GM21515 (cell line): ENCODE data around the gene CD151.

Source experiments
- ATAC-seq: cut with Tn5 transposase; IDR thresholded peaks from one replicate; pipeline ENCODE4 v1.9.1; 2021; ENCODE audit not compliant: unreplicated experiment

CD151 gene

DNA sequence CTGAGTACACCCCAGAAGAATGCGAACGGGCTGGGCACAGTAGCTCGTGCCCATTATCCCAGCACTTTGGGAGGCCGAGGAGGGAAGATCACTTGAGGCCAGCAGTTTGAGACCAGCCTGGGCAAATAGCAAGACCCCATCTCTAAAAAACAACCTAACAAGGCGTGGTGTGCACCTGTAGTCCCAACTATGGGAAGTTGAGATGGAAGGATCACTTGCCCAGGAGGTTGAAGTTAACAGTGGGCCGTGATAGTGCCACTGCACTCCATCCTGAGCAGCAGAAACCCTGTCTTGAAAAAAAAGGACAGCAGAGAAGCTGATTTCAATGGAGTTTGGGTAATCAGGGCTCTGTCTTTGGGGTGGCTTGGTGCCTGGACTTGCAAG lies 19.7 kb upstream of the CD151 start:
- ATAC-seq, result no peak

DNA sequence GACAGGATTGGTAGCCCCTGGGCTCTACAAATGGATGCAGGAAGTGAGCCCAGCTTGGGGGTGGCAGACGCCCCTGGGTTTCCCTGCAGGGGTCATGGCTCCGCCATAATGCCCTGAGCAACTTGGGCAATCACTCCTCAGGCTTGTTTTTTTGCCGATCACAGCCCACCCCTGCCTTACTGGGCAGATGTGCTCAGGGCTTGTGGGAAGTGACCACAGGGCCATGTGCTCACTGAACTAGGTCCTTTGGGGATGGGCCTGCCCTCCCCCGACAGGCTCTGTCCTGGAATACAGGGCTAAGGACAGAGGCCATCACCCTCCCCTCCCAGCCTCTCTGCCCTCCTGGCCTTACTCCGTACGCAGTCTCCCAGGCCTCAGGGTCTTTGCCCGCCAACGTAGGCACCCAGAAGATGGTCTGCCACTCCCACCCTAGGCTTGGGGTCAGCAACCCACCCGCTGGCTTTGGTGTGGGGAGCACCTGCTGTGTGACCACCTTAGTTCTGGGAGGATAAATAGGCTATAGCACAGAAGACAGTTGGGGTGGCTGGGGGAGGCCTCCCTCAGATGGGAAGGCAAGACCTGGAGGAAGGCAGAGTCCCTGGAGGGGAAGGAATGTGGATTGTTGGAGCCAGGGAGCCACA lies 19.2 kb upstream of the CD151 start:
- ATAC-seq, result no peak

DNA sequence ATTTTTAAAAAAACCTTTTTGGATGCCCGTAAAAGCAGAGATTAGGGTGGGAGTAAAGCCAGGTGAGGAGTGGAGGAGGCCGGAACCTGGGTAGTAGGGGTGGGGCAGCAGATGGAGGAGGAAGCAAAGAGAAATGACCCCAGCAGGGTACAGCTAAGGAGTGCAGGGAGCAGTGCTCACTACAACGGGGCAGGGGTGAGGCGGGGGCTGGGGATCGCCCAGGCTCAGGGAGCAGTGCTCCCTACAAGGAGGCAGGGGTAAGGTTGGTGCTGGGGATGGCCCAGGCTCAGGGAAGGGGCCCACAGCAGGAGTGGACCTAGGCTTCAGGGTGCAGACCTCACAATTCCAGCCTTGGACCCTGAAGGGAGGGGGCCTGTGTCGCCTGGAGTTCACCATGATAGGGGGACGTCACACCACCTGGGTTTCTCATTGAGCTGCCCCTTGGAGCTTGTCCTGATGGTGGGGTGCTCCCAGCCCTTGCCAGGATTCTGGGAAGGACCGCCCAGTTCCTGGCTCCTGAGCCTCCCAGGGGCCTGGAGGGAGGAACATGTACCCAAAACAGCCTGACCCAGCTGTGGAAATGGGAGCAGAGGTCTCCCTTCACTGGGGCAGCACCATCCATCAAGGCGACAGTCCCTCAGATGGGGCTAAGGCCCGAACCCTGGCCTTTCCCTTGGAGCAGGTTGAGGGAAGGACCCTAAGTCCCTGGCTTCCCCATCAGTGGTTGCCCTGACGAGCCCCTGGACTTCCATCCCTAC lies 16.9 kb upstream of the CD151 start:
- no peak for ATAC-seq

DNA sequence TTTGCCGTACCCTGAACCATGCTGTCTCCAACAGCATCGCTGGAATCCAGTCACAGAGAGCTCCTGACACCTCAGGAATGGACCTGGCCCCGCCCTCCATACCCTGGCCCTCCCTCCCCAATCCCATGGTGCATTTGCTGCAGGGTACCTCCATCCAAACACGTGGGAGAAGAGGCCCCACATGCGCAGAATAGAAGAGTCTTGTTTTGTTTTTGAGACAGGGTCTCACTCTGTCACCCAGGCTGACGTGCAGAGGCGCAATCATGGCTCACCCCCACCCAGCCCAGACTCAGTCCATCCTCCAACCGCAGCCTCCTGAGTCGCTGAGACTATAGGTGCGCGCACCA lies 16.3 kb upstream of the CD151 start:
- ATAC-seq, result no peak

DNA sequence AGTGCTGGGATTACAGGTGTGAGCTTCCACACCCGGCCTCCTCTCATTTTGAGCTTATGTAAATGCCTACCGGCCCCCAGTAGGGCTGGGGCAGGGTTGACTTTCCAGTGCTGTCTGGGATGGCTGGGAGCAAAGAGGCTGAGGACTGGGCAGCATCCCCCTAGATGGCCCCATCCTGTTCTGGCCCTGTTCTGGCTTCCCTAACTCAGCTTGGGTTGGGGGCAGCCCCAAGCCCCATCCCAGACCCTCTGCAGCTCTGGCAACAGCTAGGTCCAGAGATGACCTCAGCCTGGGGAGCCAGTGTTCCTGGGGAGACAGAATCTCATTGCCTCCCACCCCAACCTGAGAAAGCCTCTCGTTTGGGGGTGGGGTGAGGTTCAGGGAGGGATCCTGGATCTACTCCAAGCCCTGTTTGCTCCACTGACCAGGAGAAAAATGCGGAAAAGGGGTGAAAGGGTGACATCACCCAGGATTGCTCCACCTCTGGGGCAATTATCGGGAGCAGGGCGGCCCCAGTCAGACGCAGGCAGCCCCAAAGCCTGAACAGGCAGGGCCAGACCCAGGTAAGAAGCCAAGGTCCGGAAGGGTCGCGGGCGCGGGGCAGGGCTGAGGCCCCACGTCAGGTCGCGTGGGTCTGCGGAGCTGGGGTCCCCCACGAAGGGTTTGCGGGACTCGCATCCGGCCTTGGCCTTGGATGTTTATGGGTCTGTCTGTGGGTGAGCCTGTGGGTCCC lies 14.2 kb upstream of the CD151 start, which contains the start of gene PNPLA2:
TSS of gene PNPLA2 (plus strand) at position 519 of the 733 bp plus-strand sequence. CDS start 805 bp downstream, outside the sequence.
- ATAC-seq, result peak; percentile 3

DNA sequence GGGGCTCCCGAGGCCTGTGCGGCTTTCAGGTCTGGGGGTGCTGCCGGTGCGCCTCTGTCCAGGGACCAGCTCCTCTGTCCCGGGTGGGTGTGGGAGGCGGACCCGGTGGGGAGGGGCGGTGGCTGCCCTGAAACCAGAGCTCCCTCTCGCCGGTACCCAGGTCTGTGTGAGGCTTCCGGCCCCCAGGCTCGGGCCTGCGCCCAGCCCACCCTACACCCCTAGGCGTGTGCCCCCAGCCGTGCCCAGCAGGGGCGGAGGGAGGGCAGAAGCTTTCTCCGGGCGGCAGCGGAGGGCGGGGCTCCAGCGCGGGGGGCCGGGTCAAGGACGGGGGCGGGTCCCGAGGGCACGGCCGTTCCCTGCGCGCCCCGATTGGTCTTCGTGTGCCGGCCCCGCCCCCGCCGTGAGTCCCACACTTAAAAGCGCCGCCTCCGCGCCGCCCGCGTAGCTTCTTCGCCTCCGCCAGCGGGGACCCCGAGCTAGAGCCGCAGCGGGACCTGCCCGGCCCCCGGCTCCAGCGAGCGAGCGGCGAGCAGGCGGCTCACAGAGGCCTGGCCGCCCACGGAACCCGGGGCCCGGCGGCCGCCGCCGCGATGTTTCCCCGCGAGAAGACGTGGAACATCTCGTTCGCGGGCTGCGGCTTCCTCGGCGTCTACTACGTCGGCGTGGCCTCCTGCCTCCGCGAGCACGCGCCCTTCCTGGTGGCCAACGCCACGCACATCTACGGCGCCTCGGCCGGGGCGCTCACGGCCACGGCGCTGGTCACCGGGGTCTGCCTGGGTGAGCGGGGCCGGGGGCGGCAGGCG lies 13.4 kb upstream of the CD151 start:
- peak; percentile 56 for ATAC-seq

DNA sequence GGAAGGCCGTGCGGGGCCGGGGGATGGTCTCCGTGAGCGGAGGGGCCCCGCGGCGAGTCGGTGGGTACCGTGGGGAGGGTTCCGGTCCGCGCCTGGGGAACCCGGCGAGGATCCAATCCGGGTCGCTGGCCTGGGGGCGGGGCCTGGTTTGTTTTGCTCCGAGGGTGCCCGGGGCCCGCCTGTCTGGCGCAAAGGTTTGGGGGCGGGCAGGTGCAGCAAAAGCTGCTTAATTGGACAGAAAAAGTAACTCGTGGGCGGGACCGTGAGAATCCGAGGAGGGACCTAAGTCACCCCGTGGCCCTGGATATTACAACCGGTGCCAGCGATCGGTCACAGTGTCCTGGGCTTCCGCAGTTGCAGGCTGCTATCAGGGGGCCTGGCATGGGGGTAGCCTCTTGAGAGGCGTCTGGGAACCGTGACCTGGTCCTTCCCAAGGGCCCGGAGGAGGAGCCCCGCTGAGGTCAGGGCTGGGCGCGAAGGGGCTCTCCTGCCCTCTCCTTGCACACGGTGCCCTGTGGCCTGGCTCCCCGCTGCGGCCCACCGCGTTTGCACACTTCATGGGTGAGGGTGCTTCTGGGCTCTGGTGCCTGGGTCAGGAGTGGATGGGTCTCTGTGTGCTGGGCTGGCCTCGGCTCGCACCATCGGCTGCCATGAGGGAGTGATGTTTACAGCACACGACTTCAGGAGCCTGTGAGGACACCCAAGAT lies 12.7 kb upstream of the CD151 start:
- ATAC-seq, result peak; percentile 49

DNA sequence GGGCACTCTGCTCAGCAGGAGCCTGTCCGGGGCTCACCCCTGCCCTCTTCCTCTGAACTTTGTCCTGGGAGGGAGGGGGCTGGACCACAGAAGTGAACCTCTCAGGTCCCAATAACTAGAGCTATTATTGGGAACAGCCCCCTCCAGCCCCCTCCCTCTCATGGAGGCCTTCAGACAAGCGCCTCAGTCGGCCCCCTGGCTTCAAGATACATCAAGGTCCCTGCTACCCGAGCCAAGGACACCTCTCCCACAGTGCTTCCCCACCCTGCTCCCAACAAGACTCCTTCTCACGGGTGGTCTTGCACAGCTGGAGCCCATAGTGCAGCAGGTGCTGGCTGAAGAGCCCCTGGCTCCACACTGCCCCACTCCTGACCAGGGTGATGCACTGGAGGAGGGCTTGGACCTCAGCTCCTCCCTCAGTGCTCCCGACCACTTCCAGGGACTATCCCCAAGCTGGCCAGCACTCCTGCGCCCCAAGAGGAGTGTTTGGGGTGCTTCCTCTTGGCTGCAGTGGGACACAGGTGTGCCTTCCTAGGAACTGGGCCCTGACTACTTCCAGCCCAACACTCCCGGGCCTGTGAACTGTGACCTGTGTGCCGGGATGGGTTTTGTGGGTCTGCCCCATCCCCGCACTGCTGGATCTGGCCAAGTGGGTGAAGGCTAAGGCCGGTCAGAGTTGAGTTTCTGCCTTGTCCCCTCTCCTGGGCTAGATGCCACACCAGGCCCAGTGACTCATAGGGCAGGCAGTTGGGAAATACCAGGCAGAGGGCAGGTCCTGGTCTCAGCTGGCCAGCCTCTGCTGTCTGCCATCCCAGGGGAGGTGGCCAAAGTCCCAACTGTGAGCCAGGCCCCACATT lies 11.9 kb upstream of the CD151 start:
- no peak for ATAC-seq

DNA sequence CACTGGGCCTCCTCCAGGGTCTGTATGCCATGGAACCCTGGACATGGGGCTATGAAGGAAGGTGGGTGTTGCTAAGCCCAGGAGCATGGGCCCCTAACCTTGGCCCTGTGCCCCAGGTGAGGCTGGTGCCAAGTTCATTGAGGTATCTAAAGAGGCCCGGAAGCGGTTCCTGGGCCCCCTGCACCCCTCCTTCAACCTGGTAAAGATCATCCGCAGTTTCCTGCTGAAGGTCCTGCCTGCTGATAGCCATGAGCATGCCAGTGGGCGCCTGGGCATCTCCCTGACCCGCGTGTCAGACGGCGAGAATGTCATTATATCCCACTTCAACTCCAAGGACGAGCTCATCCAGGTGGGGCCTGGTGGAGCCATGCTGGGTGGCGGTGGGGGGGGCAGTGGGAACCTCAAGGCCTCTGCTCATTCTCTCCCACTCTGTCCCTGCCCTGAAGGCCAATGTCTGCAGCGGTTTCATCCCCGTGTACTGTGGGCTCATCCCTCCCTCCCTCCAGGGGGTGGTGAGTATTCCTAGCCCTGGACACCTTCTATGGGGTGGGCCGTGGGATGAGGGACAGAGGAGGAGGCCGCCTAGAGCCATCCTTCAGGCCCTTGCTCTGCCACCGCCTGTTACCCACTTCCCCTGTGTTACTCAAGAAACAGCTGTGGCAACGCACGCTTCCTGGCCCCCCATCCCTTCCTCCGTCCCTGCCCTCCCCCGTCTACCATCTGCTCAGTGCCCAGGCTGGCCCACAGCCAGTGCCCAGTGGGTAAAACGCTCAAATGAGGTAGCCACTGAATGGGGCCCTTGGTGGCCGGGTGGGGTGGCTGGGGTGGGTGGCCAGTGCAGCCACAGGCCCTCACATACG lies 11.0 kb upstream of the CD151 start:
- no peak for ATAC-seq

DNA sequence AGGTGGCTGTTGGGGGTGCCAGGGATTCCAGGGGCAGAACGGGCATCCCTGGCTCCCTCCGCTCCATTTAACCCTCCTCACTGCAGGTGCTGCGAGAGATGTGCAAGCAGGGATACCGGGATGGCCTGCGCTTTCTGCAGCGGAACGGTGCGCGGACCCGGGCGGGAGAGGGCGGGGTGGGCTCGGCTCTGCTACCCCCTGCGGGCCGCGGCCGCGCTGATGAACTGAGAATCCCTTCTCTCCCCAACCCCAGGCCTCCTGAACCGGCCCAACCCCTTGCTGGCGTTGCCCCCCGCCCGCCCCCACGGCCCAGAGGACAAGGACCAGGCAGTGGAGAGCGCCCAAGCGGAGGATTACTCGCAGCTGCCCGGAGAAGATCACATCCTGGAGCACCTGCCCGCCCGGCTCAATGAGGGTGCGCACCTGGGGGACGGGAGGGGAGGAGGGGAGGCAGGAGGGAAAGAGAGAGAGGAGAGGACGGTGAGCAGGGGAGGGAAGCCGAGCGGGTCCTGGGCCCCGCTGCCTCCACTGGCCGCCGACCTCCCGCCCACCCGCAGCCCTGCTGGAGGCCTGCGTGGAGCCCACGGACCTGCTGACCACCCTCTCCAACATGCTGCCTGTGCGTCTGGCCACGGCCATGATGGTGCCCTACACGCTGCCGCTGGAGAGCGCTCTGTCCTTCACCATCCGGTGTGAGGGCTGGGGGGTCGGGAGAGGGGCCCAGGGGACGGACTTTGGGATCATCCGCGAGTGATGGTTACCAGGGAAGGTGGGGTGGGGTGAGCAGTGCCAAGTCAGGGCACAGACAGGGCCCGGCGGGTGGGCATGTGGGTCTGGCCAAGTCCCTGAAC lies 9.1 kb upstream of the CD151 start:
- no peak for ATAC-seq

DNA sequence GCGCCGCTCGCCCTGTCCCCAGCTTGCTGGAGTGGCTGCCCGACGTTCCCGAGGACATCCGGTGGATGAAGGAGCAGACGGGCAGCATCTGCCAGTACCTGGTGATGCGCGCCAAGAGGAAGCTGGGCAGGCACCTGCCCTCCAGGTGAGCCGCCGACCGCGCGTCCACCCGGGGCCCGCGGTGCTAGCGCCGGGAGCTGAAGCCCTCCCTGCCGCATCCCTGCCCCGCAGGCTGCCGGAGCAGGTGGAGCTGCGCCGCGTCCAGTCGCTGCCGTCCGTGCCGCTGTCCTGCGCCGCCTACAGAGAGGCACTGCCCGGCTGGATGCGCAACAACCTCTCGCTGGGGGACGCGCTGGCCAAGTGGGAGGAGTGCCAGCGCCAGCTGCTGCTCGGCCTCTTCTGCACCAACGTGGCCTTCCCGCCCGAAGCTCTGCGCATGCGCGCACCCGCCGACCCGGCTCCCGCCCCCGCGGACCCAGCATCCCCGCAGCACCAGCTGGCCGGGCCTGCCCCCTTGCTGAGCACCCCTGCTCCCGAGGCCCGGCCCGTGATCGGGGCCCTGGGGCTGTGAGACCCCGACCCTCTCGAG lies 8.4 kb upstream of the CD151 start:
- no peak for ATAC-seq

DNA sequence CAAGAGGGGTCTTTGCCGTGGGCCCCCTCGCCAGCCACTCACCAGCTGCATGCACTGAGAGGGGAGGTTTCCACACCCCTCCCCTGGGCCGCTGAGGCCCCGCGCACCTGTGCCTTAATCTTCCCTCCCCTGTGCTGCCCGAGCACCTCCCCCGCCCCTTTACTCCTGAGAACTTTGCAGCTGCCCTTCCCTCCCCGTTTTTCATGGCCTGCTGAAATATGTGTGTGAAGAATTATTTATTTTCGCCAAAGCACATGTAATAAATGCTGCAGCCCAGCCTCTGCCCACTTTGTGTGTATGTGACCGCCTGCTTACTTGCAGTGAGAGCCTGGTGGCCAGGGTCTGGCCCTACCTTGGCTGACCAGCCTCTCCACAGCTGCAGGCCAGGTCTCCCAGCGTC lies 7.8 kb upstream of the CD151 start:
- ATAC-seq, result no peak

DNA sequence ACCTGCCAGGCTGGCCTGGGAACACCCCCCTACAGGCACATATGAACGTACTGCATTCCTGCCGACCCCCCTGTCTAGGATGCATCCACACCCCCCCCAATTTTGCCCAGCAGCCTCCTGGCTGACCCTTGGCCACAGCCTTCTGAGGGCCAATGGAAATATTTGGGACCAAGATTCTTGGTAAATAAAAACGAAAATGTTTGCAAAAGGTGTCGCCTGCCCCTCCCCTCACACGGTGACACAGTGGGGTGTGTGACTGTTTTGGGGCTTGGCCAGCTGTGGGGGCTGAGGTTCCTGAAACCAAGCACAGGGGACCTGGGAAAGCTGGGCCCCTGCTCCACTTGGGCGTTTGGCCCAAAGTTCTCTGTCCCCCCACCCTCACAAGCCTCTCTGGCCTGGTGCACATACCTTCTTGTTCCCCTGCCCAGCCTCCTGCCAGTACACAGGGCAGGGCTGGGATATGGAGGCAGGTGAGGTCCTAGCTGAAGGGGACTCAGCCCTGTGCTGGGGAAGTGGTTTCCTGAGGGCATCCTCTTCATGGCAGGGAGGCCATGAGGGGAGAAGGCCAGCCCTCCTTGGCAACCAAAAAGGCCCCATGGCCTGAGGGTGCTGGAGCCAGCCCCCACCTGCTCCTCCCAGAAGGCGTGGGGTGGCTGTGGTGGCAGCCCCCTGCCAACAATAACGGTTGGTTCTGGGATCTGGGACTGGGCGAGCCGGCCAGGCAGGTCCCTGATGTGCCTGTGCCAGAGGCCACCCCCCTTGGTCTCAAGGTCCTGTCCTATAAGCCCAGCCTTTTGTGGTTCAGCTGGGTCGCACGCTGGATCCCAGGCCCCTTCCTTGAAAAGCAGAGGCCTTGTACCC lies 7.2 kb upstream of the CD151 start:
- no peak for ATAC-seq

DNA sequence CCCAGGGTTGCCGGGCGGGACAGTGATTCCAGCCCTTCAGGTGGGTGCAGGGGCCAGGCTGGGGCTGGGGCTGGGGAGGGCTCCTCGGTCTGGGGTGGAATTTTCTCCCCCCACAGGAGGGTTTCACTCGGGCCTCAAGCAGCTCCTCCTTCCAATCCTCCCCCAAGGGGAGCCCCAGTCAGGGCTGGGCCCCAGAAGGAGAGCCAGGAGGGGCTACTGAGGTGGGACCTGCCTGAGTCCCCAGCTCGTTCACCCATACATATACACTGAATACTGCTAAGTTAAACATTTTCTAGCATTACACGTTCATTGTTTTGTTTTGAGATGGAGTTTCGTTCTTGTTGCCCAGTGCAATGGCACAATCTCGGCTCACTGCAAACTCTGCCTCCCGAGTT lies 6.5 kb upstream of the CD151 start:
- no peak for ATAC-seq

DNA sequence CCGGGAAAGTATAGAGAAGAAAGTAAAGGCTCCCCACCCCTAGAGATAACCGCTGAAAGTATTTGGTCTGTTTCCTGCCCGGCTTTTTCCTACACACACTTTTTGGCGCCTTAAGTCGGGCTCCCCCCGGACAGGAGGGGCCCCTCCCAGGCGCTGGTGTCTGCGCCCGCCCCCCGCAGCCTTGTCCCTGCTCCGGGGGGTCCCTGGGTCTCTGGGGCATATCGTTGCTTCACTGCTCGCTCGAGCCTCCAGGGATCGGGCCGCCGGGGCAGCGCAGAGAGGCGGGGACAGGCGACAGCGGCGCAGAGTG lies 6.0 kb upstream of the CD151 start:
- ATAC-seq, result no peak

DNA sequence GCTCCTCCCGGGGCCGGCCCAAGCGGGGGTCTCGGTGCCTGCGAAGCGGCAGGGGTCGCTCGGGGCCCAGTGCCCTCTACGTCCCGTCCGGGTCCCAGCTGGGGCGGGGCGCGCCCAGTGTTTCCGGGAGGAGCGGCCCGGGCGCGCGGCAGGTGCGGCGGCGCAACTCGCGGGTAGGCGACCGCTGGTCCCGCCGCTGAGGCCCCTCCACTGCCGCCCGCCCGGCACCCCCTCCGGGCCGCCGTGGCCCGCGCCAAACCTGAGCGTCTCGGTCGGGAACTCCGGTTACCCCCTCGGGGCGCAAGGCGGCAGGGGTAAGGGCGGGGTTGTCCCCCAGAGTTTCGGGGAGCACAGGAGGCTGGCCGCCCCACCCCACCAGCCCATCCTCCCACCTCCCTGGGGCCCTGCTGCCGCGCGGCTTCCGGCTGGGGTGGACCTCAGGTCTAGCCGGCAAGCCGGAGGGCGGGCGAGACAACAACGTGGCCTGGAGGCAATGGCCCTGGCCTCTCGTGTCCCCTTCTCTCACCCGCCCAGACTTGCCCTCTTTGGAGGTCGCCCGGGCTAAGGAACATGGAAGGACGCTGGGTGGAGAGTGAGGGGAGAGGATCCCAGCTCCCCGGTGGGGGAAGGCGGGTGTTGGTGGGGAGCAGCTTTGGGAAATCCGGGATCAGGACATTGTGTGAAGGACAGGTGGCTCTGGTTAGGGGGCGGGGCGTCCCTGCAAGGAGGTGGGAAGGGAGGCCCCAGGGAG lies 5.4 kb upstream of the CD151 start:
- ATAC-seq, result no peak
